Fibroblast of lung (primary cell): ENCODE results near the gene RAB3GAP1.

Experiments used
- CTCF ChIP-seq, 2 donors: IDR thresholded peaks in 1 of 2; conservative IDR thresholded peaks in 1 of 2; 1 replicate in 1 of 2; 2 replicates in 1 of 2; pipeline ENCODE4 v1.5.1; 2011 to 2012; ENCODE audit warnings: low read length in 2 of 2, control low read depth in 1 of 2, inconsistent platforms in 1 of 2, low read depth in 1 of 2, mild to moderate bottlenecking in 1 of 2
- EZH2 ChIP-seq: IDR thresholded peaks from 2 replicates; pipeline ENCODE4 v1.5.1; 2012; ENCODE audit warnings: low read length, control low read depth, mild to moderate bottlenecking; ENCODE audit errors: missing control alignments

GRCh38 chr2:135174810-135175093 is 122.7 kb downstream of the RAB3GAP1 start:
- TF ChIP-seq EZH2 (no peak), CTCF (conservative IDR thresholded peaks at IDR 0.05 in 1 of 2, IDR thresholded peaks at IDR 0.05 in 1 of 2; ENCODE audit: low read depth in 1 of 2, low read length in 2 of 2) (no peak)
